HG03196 (cell line): Measurements from ENCODE around the gene PSMD3.

ENCODE experiments used
- ATAC-seq: cut with Tn5 transposase; IDR thresholded peaks from one replicate; pipeline ENCODE4 v1.9.1; 2021; ENCODE audit not compliant: unreplicated experiment

PSMD3 gene

DNA sequence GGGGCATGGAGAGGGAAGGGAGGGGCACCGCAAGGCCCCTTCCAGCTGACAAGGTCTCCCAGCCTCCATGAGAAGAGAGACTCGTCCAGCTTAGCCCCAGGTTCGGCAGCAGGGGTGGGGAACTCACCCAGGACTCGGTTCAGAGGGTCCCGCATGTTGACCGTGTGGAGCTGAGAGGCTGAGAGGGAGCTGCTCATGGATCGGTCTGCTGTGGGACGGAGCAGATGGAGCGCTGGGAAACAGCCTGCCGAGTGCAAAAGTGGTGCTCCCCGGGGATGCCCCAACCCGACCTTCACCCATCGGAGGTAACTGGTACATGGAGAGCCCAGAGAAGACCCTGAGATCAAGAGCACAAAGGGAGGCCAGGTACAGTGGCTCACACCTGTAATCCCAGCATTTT lies 39.5 kb downstream of the PSMD3 start:
- ATAC-seq = no peak

GRCh38 chr17:40021451-40021971 lies 40.9 kb downstream of the PSMD3 start:
- ATAC-seq = no peak

- ATAC-seq = no peak
Observed at GRCh38 chr17:40022497-40022896, 41.9 kb downstream of the PSMD3 start.

DNA sequence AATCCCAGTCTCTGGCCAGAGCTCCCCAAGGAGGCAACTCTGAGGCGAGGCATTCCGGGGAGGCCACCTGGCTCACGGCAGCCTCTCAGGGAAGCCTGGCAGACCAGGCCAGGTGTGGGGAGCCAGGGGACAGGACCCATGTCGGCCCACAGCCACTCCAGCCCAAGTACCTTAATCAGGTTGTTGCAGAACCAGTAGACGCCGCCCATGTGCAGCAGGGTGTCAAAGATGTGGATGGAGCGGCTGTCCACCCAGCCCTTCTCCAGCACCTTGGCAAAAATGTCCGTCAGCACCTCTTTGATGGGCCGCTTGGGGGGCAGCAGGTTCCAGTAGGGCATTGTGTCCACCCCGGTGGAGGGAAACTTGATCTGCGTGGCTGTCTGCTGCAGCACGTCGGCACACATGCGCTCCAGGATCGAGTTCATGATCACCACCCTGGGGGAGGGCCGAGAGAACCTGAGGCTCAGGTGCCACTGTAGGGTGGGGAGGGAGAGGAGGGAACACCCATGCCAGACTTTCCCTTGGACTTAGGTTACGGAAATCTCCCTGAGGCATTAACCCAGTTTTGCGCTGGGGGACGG lies 42.4 kb downstream of the PSMD3 start:
- no peak for ATAC-seq

DNA sequence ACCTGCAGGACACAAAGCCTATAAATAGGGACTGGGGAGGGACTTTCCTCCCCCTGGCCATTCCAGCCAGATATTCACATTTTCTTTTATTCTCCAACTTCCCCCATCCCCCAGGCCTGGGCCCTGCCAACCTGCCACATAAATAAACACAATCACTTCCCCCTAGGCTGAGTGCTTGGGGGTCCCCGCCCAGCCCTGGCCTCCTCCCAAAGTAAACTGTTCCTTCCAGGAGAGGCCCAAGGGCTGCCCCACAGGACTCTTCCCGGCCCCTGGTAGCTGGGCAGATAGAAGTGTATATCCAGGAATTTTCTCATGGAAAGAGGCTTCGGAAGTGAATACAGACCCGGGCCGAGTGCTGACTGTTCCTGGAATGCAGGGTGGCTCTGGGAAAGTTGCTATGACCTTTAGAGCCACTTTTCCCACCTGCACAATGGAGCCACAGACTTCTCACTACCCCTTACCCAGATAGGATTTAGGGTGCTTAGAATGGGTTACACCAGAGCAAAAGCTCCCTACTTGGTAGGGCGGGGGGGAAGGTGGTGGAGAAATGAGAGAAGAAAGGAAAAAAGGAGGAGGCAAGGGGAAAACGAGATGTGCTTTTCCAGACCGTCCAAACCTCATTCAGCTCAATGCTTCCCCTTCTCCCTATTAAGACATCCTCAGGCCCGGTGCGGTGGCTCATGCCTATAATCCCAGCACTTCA lies 43.1 kb downstream of the PSMD3 start:
- ATAC-seq = no peak

- ATAC-seq = no peak
Observed at GRCh38 chr17:40024901-40025300, 44.3 kb downstream of the PSMD3 start.

- ATAC-seq = no peak
Observed at GRCh38 chr17:40025559-40025958, 45.0 kb downstream of the PSMD3 start.

GRCh38 chr17:40025991-40026815 lies 45.6 kb downstream of the PSMD3 start:
- no peak for ATAC-seq

GRCh38 chr17:40026816-40027613 lies 46.4 kb downstream of the PSMD3 start:
- ATAC-seq = no peak

- ATAC-seq = no peak
Observed at GRCh38 chr17:40027614-40028012, 47.0 kb downstream of the PSMD3 start.

DNA sequence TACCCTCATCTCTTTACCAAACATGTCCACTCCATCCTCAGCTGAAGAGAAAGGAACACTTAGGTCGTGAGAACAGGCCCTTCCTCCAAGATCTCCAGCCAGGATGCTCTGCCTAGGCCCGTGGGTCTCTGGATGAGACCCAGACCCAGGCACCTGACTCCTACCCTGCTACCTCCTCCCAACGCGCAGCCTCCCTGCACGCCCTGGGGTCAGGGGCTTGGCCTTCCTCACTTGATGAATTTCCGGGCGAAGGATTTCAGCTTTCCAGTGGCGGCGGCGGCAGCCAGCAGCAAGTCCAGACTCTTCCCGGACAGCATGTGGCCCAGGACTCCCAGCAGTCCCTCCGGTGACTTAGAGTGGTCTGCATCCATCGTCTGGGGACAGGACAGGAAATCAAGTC lies 48.0 kb downstream of the PSMD3 start:
- ATAC-seq = no peak

- no peak for ATAC-seq
Observed at GRCh38 chr17:40031706-40032105, 51.1 kb downstream of the PSMD3 start.

DNA sequence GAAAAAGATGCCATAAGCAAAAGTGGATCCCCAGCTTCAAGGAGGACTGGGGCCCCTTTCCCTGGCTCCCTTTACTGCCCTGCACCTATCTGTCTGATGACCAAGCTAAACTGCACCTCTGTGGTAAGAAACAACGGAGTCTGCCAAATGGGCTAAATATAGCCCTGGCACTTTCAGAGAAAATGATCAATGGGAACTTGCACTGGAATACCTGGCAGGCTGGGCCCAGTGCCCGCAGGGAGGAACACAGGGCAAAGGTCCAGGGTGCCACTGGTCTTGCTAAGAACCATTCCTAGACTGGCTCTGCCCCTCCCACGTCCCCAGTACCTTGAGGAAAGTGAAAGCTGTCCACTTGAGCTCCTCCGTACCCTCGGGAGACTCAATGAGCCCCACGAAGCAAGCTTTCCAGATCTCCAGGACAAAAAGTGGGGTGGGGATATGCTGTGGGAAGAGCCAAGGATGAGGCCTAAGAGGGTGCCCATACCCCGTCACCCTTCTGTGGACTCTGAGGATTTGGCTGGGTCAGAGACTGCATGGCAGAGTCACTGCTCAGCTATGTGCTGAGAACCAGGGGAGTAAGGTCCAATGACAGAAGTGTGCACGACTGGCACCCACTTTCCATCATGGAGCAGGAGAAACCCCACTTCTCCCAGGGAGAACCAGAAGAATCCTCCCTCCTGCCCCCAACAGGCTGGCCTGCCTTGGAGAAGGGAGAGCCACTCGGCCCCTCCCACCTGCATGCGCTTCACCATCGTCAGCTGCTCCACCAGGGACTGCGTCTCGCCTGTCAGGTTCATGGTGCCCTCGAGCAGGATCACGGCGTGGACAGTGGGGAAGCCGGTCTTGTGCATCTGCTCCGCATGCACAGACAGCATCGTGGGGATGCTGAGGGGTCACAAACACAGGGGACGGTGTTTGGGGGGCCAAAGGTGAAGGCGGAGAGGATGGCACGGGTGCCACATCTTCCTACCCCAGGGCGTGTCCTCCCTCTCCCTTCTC lies 52.0 kb downstream of the PSMD3 start:
- no peak for ATAC-seq

DNA sequence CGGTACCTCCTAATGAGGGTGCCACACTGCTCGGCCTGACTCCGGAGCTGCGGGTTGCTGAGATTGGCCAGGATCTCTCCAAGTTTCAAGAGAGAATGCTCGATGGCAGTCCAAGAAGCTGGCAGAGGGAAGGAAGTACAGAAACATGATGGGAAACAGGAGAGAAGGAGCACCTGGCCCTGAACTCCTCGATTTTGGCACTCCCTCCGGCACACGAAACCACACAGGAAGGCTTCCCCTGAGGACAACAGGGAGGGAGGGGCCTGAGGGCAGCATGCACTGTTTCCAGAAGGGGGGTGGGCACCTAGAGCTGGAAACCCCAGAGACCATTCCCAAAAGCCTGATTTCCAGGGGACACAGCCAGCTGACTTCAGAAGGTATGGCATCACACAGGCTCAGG lies 52.7 kb downstream of the PSMD3 start:
- no peak for ATAC-seq

DNA sequence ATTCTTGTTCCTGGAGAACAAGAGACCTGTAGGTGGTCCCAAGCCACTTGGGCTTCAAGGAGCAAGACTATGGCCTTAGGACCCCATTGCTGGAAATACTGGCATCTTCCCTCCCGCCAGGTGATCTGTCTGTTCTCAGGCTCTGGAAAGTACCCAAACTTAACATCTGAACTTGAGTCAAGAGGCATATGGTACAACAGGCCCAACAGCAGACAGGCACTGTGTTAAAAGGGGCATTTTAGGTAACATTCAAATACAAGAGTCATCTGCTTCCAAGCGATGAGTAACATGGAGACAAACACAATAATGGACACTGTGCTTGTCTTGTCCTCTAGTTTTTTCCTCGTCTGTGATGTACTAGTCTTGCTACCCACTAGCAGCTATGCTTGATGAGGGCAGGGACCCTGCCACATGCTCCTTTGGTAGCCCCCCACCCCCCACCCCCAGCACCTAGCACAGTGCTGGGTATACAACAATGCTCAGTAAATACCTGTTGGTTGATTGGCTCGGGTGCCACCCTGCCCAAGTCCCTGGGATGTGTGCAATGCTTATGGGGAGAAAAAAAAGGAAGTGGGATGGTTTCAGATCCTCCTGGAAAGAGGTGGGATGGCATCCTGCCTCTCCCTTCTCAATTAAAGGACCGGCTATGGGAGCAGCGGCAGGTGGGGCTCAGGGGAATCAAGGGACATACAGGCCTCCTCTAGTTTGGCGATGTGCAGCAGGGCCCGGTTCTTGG lies 54.0 kb downstream of the PSMD3 start:
- ATAC-seq = no peak

GRCh38 chr17:40035162-40035559 lies 54.6 kb downstream of the PSMD3 start:
- no peak for ATAC-seq

DNA sequence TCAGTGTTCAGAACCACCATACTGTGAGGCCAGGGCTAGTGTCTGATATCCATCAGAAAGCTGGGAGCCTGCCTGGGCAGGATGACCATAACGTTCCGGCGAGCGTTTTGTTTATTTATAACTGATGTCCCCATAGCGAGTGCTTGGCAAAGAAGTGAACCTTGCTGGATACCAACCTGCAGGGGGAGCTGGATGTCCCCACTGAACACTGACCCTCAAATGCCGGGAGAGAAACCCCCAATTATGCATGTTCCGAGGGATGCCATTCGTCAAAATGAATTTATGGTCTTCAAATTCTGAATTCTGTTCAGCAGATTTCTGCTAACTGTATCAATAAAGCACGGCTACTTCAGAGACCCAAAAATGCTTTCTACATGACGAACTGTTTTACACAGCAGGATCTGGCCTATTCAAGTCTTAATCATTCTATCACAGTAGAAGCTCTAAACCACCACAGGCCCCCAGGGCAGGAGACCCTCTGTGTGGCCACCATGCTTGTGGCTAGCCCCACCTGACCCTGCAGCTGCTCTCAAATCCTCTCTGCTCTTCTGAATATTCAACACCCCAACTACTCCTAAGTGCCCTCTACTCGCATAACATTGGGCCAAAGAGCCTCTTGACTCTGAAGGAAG lies 58.4 kb downstream of the PSMD3 start:
- ATAC-seq = no peak

- ATAC-seq = no peak
Observed at GRCh38 chr17:40041196-40041595, 60.6 kb downstream of the PSMD3 start.
